ENCODE data around the gene MAP1S. TPM values are rescaled to one million over a fixed set of nuclear protein-coding genes. Genes with fewer than 3 reads are reported as not detected.

Gene MAP1S, protein sequence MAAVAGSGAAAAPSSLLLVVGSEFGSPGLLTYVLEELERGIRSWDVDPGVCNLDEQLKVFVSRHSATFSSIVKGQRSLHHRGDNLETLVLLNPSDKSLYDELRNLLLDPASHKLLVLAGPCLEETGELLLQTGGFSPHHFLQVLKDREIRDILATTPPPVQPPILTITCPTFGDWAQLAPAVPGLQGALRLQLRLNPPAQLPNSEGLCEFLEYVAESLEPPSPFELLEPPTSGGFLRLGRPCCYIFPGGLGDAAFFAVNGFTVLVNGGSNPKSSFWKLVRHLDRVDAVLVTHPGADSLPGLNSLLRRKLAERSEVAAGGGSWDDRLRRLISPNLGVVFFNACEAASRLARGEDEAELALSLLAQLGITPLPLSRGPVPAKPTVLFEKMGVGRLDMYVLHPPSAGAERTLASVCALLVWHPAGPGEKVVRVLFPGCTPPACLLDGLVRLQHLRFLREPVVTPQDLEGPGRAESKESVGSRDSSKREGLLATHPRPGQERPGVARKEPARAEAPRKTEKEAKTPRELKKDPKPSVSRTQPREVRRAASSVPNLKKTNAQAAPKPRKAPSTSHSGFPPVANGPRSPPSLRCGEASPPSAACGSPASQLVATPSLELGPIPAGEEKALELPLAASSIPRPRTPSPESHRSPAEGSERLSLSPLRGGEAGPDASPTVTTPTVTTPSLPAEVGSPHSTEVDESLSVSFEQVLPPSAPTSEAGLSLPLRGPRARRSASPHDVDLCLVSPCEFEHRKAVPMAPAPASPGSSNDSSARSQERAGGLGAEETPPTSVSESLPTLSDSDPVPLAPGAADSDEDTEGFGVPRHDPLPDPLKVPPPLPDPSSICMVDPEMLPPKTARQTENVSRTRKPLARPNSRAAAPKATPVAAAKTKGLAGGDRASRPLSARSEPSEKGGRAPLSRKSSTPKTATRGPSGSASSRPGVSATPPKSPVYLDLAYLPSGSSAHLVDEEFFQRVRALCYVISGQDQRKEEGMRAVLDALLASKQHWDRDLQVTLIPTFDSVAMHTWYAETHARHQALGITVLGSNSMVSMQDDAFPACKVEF
- total RNA-seq, result 10.8 and 11.1 TPM in 2 replicates

DNA sequence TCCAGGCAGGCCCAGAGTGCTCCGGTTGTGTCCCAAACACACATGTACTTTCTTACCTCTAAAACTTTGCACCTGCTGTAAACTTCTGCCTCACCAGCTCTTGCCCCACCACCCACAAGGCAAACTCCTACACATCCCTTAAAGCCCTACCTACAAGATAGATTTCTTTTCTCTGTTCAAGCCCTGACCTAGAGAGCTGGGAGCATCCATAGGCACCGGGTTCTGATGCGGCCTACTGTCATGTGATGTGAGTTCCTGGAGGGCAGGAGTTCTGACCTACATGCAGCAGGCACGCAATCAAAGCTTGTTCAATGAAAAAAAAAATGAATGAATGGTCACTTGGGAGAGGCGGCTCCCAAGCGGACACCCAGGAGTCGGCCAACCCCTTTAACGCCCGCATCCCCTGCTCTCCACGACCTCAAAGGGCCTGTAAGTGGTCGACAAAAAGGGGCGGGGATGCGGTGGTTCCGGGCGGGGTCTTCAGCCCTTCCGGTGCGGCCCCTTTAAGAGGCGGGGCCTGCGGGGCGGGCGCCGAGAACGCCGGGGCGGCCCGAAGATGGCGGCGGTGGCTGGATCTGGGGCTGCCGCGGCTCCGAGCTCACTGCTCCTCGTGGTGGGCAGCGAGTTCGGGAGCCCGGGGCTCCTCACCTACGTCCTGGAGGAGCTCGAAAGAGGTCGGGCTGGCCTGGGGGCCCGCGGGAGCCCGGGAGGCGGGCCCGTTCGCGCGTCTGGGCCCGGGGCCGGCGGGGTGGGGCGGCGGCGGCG is at the start of gene MAP1S:
Gene MAP1S (plus strand): TSS at position 534 of the 765 bp plus-strand sequence. CDS start 23 bp downstream, at position 557.

DNA sequence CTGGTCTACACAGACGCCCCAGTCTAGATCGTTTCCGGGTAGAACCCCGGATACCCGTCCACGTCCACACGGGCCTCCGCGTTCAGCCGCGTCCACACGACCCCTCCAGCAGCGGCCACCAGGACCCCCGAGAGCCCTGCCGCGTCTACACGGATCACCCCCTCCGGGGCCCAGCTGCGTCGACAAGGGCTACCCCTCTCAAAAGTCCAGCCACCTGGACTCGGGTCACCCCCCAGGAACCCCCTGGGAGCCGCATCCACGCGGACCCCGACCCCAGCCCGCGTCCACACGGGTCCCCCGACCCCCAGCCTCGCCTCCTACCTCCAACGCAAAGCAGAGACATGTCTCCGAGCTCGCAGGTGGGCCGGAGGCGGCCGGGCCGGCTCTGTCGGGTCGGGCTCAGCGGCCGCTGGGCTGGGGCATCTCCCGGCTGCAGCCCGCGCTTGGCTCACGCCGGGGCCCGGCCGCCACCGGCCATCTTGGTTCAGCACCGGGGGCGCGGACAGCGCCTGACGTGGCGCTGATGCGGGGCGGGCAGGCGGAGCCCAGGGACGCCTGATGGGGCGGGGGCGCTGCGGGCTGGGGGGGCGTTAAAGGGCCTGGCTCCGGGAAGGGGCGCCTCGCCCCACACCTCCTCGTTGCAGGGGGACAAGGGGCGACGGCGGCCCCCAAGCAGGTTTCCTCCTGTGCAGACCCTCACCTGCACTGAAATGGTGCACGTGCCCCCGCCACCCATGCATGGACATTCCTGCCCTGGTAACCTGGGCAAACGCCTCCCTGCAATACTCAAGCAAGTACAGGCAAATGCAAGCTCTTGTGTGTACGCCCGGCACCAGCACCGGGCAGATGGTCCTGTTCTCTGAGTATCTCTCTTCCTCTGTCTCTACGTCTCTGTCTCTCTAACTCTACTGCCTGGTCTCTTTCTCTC is 31.2 kb upstream of the MAP1S start, which contains the start of gene UNC13A:
Gene UNC13A (minus strand): TSS at position 498 of the 928 bp plus-strand sequence. CDS start 155 bp downstream, at position 343.

DNA sequence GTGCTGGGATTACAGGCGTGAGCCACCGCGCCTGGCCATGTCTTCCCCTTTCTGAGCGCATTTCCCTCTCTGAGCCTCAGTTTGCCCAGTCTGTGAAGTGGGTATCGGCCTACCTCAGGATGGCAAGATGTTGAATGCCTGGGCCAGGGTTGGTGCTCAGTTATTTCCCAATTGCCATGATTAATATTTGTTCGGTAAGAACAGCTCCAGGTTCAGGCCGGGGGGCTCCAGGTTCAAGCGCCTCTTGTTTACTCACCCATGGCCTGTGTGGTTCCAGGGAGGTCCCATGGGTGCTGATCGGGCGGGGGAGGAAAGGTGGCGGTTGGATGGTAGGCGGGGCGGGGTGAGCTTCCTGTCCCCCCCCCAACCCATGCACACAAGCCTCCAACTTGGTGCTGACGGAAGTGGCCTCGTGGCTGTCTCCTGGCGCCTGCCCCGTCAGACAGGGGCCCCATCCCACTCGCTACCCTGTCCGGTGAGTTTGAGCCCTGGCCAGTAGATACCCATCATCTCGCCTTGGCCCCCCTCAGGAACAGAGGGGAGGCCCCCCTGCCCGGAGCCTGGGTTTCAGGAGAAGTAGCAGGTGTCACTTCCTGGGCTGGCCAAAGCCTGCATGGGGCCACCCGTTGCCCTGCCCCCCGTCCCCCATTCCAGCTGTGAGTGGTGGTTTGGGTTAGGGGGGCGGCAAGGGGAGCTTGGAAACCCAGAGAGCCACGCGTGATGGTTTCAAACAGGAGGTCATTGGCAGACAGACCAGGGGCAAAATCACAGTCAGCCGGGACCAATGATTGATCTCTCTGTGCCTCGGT is 32.0 kb downstream of the MAP1S start, which contains the start of gene FCHO1:
Gene FCHO1 (plus strand): TSS at position 375 of the 809 bp plus-strand sequence. CDS start 3,688 bp downstream, outside the sequence.

Other genes starting within 250 kb of the MAP1S start
- gene SLC27A1, start 249.0 kb upstream of the MAP1S start, total RNA-seq, result 12.0 and 13.5 TPM in 2 replicates
- 52.5 and 55.2 TPM in 2 replicates for gene PGLS, start 207.8 kb upstream of the MAP1S start, total RNA-seq
- gene COLGALT1, start 163.8 kb upstream of the MAP1S start, total RNA-seq, result 55.5 and 55.7 TPM in 2 replicates
- gene UNC13A, start 31.1 kb upstream of the MAP1S start, total RNA-seq, result under 0.01 TPM in 2 replicates
- gene FCHO1, start 32.0 kb downstream of the MAP1S start, total RNA-seq, result 0.39 and 0.43 TPM in 2 replicates
- not detected in 2 replicates for gene B3GNT3, start 75.7 kb downstream of the MAP1S start, total RNA-seq
- gene INSL3, start 102.0 kb downstream of the MAP1S start, total RNA-seq, result not detected in 2 replicates
- 3.4 and 3.6 TPM in 2 replicates for gene JAK3, start 128.5 kb downstream of the MAP1S start, total RNA-seq
- 992 and 1,066 TPM in 2 replicates for gene RPL18A, start 140.4 kb downstream of the MAP1S start, total RNA-seq
- not detected in 2 replicates for gene SLC5A5, start 152.5 kb downstream of the MAP1S start, total RNA-seq
- 24.9 and 27.8 TPM in 2 replicates for gene CCDC124, start 213.5 kb downstream of the MAP1S start, total RNA-seq
- not detected in 2 replicates for gene KCNN1, start 247.6 kb downstream of the MAP1S start, total RNA-seq

Data from articular chondrocyte of knee joint (primary cell).